Liver (tissue), 3 donors: ENCODE results near the gene GSE1.

Experiments
- CTCF ChIP-seq: fragments of 150-350 bp; IDR thresholded peaks from 2 replicates; pipeline ENCODE4 v1.5.1; 2017; ENCODE audit warnings: improper control_type of control experiment, low read depth, low read length; ENCODE audit not compliant: missing input control
- EGR1 ChIP-seq, 2 donors: IDR thresholded peaks; 2 replicates each; pipeline ENCODE4 v1.6.1; 2016 to 2018; ENCODE audit warnings: antibody characterized with exemption in 2 of 2, low read depth in 2 of 2
- FOXA1 ChIP-seq: IDR thresholded peaks from 2 replicates; pipeline ENCODE4 v1.6.1; 2016; ENCODE audit warnings: antibody characterized with exemption
- GABPA ChIP-seq, 2 donors: IDR thresholded peaks in 1 of 2; conservative IDR thresholded peaks in 1 of 2; 2 replicates each; pipeline ENCODE4 v1.6.1; 2016; ENCODE audit warnings: antibody characterized with exemption in 2 of 2, mild to moderate bottlenecking in 1 of 2, moderate library complexity in 1 of 2
- JUND ChIP-seq, 2 donors: IDR thresholded peaks; 2 replicates each; pipeline ENCODE4 v1.6.1; 2016; ENCODE audit warnings: antibody characterized with exemption in 2 of 2
- MAX ChIP-seq: IDR thresholded peaks from 2 replicates; pipeline ENCODE4 v1.6.1; 2016; ENCODE audit warnings: antibody characterized with exemption
- ZBTB33 ChIP-seq: IDR thresholded peaks from 2 replicates; pipeline ENCODE4 v1.6.1; 2016; ENCODE audit warnings: antibody characterized with exemption
- donor health status: healthy.
- donor health status: healthy.

DNA sequence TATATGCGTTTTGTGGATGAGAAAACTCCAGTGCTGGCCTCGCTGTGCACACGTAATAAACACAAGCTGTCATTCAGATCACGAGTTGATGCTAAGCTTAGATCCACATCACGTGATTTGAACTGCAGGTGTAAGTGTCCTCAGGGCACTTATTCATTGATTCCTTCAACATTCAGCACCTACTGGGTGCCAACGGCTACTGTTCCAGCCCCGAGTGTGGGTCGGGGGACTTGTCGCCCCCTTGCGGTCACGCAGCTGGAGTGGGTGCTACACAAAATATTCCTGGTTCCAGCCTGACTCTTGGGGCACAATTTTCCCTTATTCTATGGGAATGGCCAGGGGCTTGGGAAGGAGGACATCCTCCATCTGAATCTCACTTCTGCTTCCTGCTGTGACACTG, 105.6 kb downstream of the GSE1 start:
- peak; percentile 43 for TF ChIP-seq CTCF
- TF ChIP-seq ZBTB33: no peak
- no peak for TF ChIP-seq GABPA (IDR thresholded peaks at IDR 0.05 in 1 of 2, conservative IDR thresholded peaks at IDR 0.05 in 1 of 2)
- TF ChIP-seq EGR1 (IDR thresholded peaks at IDR 0.05; ENCODE audit: low read depth in 2 of 2): no peak
- no peak for TF ChIP-seq MAX
- TF ChIP-seq JUND (IDR thresholded peaks at IDR 0.05): no peak
- TF ChIP-seq FOXA1: no peak
